CD14-positive monocyte (primary cell): ENCODE measurements around the gene ZSCAN5C. TPM values are rescaled to one million over a fixed set of nuclear protein-coding genes. Genes with fewer than 3 reads are reported as not detected.

Experiments used
- DNase-seq, 3 donors: peaks; one replicate each; pipeline ENCODE4 v3.0.0-alpha.2; 2011 to 2022
- H2AFZ ChIP-seq: 2 replicates; pipeline ENCODE4 v1.6.0; 2012; ENCODE audit warnings: mild to moderate bottlenecking, low read depth, low read length, inconsistent platforms; ENCODE audit not compliant: insufficient read depth, poor library complexity, severe bottlenecking
- H3K27ac ChIP-seq, 2 donors: 1 replicate in 1 of 2; 2 replicates in 1 of 2; pipeline ENCODE4 v1.5.1; 2012 to 2013; ENCODE audit warnings: low read length in 2 of 2, control low read depth in 1 of 2, inconsistent platforms in 1 of 2, low read depth in 1 of 2, mild to moderate bottlenecking in 1 of 2
- H3K27me3 ChIP-seq, 2 donors: one replicate each; pipeline versions ENCODE4 v1.6.0 to v1.6.1; 2011 to 2013; ENCODE audit warnings: low read length in 2 of 2; ENCODE audit not compliant: control insufficient read depth in 2 of 2, insufficient read depth in 2 of 2
- H3K36me3 ChIP-seq, 2 donors: replicated peaks in 1 of 2; 1 replicate in 1 of 2; 2 replicates in 1 of 2; pipeline versions ENCODE4 v1.5.1 to v1.6.1; 2012 to 2013; ENCODE audit warnings: low read length in 2 of 2, control low read depth in 1 of 2, inconsistent platforms in 1 of 2, mild to moderate bottlenecking in 1 of 2; ENCODE audit not compliant: insufficient read depth in 2 of 2, control insufficient read depth in 1 of 2
- H3K4me1 ChIP-seq, 2 donors: 1 replicate in 1 of 2; 2 replicates in 1 of 2; pipeline versions ENCODE4 v1.5.1 to v1.6.1; 2012 to 2013; ENCODE audit warnings: low read length in 2 of 2, control low read depth in 1 of 2, inconsistent platforms in 1 of 2, mild to moderate bottlenecking in 1 of 2, moderate library complexity in 1 of 2; ENCODE audit not compliant: insufficient read depth in 2 of 2, control insufficient read depth in 1 of 2
- H3K4me2 ChIP-seq: replicated peaks from 2 replicates; pipeline ENCODE3; 2012; ENCODE audit warnings: low read length, moderate library complexity, mild to moderate bottlenecking; ENCODE audit not compliant: poor library complexity, severe bottlenecking; ENCODE audit errors: extremely low read depth
- H3K4me3 ChIP-seq, 3 experiments: fragments of 200-600 bp in 1 of 3; sonication (generic) in 1 of 3; replicated peaks in 1 of 3; 1 replicate in 2 of 3; 2 replicates in 1 of 3; pipeline ENCODE4 v1.5.1; 2011 to 2013; ENCODE audit warnings: low read length in 3 of 3, mild to moderate bottlenecking in 3 of 3, control low read depth in 2 of 3, low read depth in 2 of 3, inconsistent platforms in 1 of 3, moderate library complexity in 1 of 3
- H3K79me2 ChIP-seq: 2 replicates; pipeline ENCODE4 v1.6.0; 2012; ENCODE audit warnings: mild to moderate bottlenecking, control low read depth, inconsistent platforms, low read length, moderate library complexity; ENCODE audit not compliant: insufficient read depth
- H3K9ac ChIP-seq: 2 replicates; pipeline ENCODE4 v1.6.0; 2017; ENCODE audit warnings: low read length, mild to moderate bottlenecking; ENCODE audit not compliant: insufficient read depth, poor library complexity, severe bottlenecking
- H3K9me3 ChIP-seq, 2 donors: replicated peaks in 1 of 2; 1 replicate in 1 of 2; 2 replicates in 1 of 2; pipeline versions ENCODE4 v1.5.1 to v1.6.1; 2012 to 2013; ENCODE audit warnings: low read length in 2 of 2, control low read depth in 1 of 2; ENCODE audit not compliant: control insufficient read depth in 1 of 2, insufficient read depth in 1 of 2
- H4K20me1 ChIP-seq: 2 replicates; pipeline ENCODE4 v1.6.0; 2012; ENCODE audit warnings: mild to moderate bottlenecking, low read length, control low read depth, moderate library complexity; ENCODE audit not compliant: insufficient read depth
- H3K27ac Mint-ChIP-seq, 7 donors: one replicate each; pipeline ENCODE4 v1.8.0; 2020; ENCODE audit warnings: mild to moderate bottlenecking in 7 of 7, mixed read lengths in 7 of 7, moderate library complexity in 6 of 7, inconsistent platforms in 2 of 7
- H3K27me3 Mint-ChIP-seq, 3 donors: one replicate each; pipeline ENCODE4 v1.8.0; 2021 to 2022; ENCODE audit warnings: low read depth in 3 of 3, mild to moderate bottlenecking in 3 of 3, mixed read lengths in 3 of 3, moderate library complexity in 3 of 3, inconsistent platforms in 1 of 3
- H3K36me3 Mint-ChIP-seq, 2 donors: one replicate each; pipeline ENCODE4 v1.8.0; 2020; ENCODE audit warnings: mixed read lengths in 2 of 2, inconsistent platforms in 1 of 2, mild to moderate bottlenecking in 1 of 2
- H3K4me1 Mint-ChIP-seq: one replicate; pipeline ENCODE4 v1.8.0; 2020; ENCODE audit warnings: mild to moderate bottlenecking, mixed read lengths
- H3K4me3 Mint-ChIP-seq, 2 donors: one replicate each; pipeline ENCODE4 v1.8.0; 2020; ENCODE audit warnings: mild to moderate bottlenecking in 2 of 2, mixed read lengths in 2 of 2, moderate library complexity in 1 of 2
- H3K9me3 Mint-ChIP-seq, 7 donors: one replicate each; pipeline ENCODE4 v1.8.0; 2020 to 2022; ENCODE audit warnings: mixed read lengths in 7 of 7, mild to moderate bottlenecking in 6 of 7, moderate library complexity in 6 of 7, inconsistent platforms in 2 of 7
- CTCF ChIP-seq: fragments of 200-600 bp; IDR thresholded peaks from one replicate; pipeline ENCODE4 v1.8.0; 2022; ENCODE audit warnings: antibody characterized with exemption, mild to moderate bottlenecking
- WGBS: methylation state at CpG from one replicate; pipeline ENCODE4 v1.1.5; 2013; ENCODE audit warnings: missing lambda C conversion rate; ENCODE audit not compliant: insufficient coverage; 5-methylcytosine and 5-hydroxymethylcytosine counted together
- intact Hi-C, 2 donors: fragments of 100-400 bp; cut with micrococcal nuclease; formaldehyde crosslinking; loops; one replicate each; pipeline versions ENCODE4 v1.15.0 to v1.15.1; 2023
- polyA plus RNA-seq, 3 donors: library from polyadenylated mRNA; depleted of rRNA in 1 of 3; unstranded in 2 of 3; stranded (reverse) in 1 of 3; fragments of 300-500 nt in 2 of 3; fragments of >200 nt in 1 of 3; fragmentation: Illumina TruSeq in 2 of 3; gene quantifications; 1 replicate in 2 of 3; 2 replicates in 1 of 3; pipeline ENCODE4 v1.2.3, GENCODE V29; 2012 to 2021

ZSCAN5C gene
- polyA plus RNA-seq, 3 donors, result not detected

- H2AFZ ChIP-seq, result no peak overlapping the region
- TF ChIP-seq CTCF, result no peak
Measured at GRCh38 chr19:56189785-56190184, 12.3 kb upstream of the ZSCAN5C start.

GRCh38 chr19:56191115-56191514, 11.0 kb upstream of the ZSCAN5C start:
- no peak for TF ChIP-seq CTCF
- intact Hi-C loops, result no loop called here
- no peak overlapping the region for H2AFZ ChIP-seq

More at GRCh38 chr19:56189785-56190184, 12.3 kb upstream of the ZSCAN5C start:
- H3K27ac ChIP-seq, result no peak overlapping the region
- H3K9ac ChIP-seq, result no peak overlapping the region
- H3K9me3 ChIP-seq, result no peaks in the 10 kb centered on the region
- H3K79me2 ChIP-seq, result no peaks in the 10 kb centered on the region
- H3K4me1 ChIP-seq, result no peaks in the 10 kb centered on the region
- WGBS, result 87% methylated on average over 17 of the region's 17 CpGs
- no peaks in the 10 kb centered on the region for H3K36me3 ChIP-seq
- intact Hi-C loops, result no loop called here
- no peaks in the 10 kb centered on the region for H3K36me3 Mint-ChIP-seq
- H3K27me3 ChIP-seq, result no peaks in the 10 kb centered on the region
- H3K4me3 ChIP-seq, result no peak overlapping the region
- peaks cover 0 to 2% (median 0%) of the 10 kb centered on the region in 7 donors for H3K9me3 Mint-ChIP-seq
- peaks cover 3 to 11% (median 9%) of the 10 kb centered on the region in 3 donors for H3K27me3 Mint-ChIP-seq
- H3K4me3 Mint-ChIP-seq, result no peak overlapping the region
- H3K4me2 ChIP-seq, result no peak overlapping the region
- H3K27ac Mint-ChIP-seq, result peak overlapping the region in 1 of 7 donors; percentile 51
- H3K4me1 Mint-ChIP-seq, result peaks cover 5% of the 10 kb centered on the region
- H4K20me1 ChIP-seq, result no peaks in the 10 kb centered on the region
- no peak for DNase-seq

More at GRCh38 chr19:56191115-56191514, 11.0 kb upstream of the ZSCAN5C start:
- no peaks in the 10 kb centered on the region for H3K36me3 Mint-ChIP-seq
- no peaks in the 10 kb centered on the region for H3K4me1 ChIP-seq
- H3K4me1 Mint-ChIP-seq, result no peaks in the 10 kb centered on the region
- no peak overlapping the region for H3K4me3 ChIP-seq
- H3K27me3 ChIP-seq, result no peaks in the 10 kb centered on the region
- whole genome bisulfite sequencing, result 85% methylated on average over 7 of the region's 7 CpGs
- H3K79me2 ChIP-seq, result no peaks in the 10 kb centered on the region
- H4K20me1 ChIP-seq, result no peaks in the 10 kb centered on the region
- DNase-seq, result no peak
- H3K27me3 Mint-ChIP-seq, result peaks cover 0 to 8% (median 3%) of the 10 kb centered on the region in 3 donors
- no peak overlapping the region for H3K9ac ChIP-seq
- no peaks in the 10 kb centered on the region for H3K36me3 ChIP-seq
- H3K4me2 ChIP-seq, result no peak overlapping the region
- H3K9me3 Mint-ChIP-seq, result no peaks in the 10 kb centered on the region
- H3K27ac Mint-ChIP-seq, result no peak overlapping the region
- no peaks in the 10 kb centered on the region for H3K9me3 ChIP-seq
- peak overlapping the region in 1 of 2 donors; percentile 47 for H3K4me3 Mint-ChIP-seq
- H3K27ac ChIP-seq, result no peak overlapping the region
